Measurements from ENCODE around the gene CDK5RAP1. TPM values are rescaled to one million over a fixed set of nuclear protein-coding genes. Genes with fewer than 3 reads are reported as not detected.

The CDK5RAP1 gene
- total and polyA plus RNA-seq, 9 of the 15 experiments (the other 6 are each of a cell fraction or from before 2014, with no cell fraction given), result 41.6 to 127 (median 58.3) TPM

- TF ChIP-seq HNRNPLL (IDR thresholded peaks at IDR 0.05; ENCODE audit: low read depth, low read length, poor library complexity, severe bottlenecking) (no peak), POLR2AphosphoS5 (IDR thresholded peaks at IDR 0.05; ENCODE audit: control insufficient read depth, insufficient read depth, low read depth, low read length) (peak; percentile 76), ZNF324 (CRISPR knock-in tag; IDR thresholded peaks at IDR 0.05) (no peak), PHB2 (IDR thresholded peaks at IDR 0.05; ENCODE audit: low read depth) (peak; percentile 64; the same call in 1 of the 2 replicates), ZNF175 (CRISPR knock-in tag; IDR thresholded peaks at IDR 0.05; ENCODE audit: low read depth) (no peak), SIX5 (IDR thresholded peaks at IDR 0.05; ENCODE audit: borderline replicate concordance in 1 of 2, insufficient read depth in 1 of 2, low read depth in 1 of 2, low read length in 2 of 2) (no peak), CBFA2T3 (IDR thresholded peaks at IDR 0.05) (peak; percentile 94), NCOR1 (IDR thresholded peaks at IDR 0.05) (peak; percentile 92), TOE1 (IDR thresholded peaks at IDR 0.05; ENCODE audit: borderline replicate concordance) (peak; percentile 21; the same call in 1 of the 2 replicates), TOE1 (CRISPR knock-in tag; IDR thresholded peaks at IDR 0.05; ENCODE audit: borderline replicate concordance, low read depth) (no peak), NR2C1 (IDR thresholded peaks at IDR 0.05) (peak; percentile 61; the same call in 1 of the 2 replicates), NR2C1 (tag; IDR thresholded peaks at IDR 0.05) (peak; percentile 47), MXD1 (CRISPR knock-in tag; IDR thresholded peaks at IDR 0.05; ENCODE audit: borderline replicate concordance, poor library complexity, severe bottlenecking) (no peak)
- TF ChIP-seq, protein P1, sequence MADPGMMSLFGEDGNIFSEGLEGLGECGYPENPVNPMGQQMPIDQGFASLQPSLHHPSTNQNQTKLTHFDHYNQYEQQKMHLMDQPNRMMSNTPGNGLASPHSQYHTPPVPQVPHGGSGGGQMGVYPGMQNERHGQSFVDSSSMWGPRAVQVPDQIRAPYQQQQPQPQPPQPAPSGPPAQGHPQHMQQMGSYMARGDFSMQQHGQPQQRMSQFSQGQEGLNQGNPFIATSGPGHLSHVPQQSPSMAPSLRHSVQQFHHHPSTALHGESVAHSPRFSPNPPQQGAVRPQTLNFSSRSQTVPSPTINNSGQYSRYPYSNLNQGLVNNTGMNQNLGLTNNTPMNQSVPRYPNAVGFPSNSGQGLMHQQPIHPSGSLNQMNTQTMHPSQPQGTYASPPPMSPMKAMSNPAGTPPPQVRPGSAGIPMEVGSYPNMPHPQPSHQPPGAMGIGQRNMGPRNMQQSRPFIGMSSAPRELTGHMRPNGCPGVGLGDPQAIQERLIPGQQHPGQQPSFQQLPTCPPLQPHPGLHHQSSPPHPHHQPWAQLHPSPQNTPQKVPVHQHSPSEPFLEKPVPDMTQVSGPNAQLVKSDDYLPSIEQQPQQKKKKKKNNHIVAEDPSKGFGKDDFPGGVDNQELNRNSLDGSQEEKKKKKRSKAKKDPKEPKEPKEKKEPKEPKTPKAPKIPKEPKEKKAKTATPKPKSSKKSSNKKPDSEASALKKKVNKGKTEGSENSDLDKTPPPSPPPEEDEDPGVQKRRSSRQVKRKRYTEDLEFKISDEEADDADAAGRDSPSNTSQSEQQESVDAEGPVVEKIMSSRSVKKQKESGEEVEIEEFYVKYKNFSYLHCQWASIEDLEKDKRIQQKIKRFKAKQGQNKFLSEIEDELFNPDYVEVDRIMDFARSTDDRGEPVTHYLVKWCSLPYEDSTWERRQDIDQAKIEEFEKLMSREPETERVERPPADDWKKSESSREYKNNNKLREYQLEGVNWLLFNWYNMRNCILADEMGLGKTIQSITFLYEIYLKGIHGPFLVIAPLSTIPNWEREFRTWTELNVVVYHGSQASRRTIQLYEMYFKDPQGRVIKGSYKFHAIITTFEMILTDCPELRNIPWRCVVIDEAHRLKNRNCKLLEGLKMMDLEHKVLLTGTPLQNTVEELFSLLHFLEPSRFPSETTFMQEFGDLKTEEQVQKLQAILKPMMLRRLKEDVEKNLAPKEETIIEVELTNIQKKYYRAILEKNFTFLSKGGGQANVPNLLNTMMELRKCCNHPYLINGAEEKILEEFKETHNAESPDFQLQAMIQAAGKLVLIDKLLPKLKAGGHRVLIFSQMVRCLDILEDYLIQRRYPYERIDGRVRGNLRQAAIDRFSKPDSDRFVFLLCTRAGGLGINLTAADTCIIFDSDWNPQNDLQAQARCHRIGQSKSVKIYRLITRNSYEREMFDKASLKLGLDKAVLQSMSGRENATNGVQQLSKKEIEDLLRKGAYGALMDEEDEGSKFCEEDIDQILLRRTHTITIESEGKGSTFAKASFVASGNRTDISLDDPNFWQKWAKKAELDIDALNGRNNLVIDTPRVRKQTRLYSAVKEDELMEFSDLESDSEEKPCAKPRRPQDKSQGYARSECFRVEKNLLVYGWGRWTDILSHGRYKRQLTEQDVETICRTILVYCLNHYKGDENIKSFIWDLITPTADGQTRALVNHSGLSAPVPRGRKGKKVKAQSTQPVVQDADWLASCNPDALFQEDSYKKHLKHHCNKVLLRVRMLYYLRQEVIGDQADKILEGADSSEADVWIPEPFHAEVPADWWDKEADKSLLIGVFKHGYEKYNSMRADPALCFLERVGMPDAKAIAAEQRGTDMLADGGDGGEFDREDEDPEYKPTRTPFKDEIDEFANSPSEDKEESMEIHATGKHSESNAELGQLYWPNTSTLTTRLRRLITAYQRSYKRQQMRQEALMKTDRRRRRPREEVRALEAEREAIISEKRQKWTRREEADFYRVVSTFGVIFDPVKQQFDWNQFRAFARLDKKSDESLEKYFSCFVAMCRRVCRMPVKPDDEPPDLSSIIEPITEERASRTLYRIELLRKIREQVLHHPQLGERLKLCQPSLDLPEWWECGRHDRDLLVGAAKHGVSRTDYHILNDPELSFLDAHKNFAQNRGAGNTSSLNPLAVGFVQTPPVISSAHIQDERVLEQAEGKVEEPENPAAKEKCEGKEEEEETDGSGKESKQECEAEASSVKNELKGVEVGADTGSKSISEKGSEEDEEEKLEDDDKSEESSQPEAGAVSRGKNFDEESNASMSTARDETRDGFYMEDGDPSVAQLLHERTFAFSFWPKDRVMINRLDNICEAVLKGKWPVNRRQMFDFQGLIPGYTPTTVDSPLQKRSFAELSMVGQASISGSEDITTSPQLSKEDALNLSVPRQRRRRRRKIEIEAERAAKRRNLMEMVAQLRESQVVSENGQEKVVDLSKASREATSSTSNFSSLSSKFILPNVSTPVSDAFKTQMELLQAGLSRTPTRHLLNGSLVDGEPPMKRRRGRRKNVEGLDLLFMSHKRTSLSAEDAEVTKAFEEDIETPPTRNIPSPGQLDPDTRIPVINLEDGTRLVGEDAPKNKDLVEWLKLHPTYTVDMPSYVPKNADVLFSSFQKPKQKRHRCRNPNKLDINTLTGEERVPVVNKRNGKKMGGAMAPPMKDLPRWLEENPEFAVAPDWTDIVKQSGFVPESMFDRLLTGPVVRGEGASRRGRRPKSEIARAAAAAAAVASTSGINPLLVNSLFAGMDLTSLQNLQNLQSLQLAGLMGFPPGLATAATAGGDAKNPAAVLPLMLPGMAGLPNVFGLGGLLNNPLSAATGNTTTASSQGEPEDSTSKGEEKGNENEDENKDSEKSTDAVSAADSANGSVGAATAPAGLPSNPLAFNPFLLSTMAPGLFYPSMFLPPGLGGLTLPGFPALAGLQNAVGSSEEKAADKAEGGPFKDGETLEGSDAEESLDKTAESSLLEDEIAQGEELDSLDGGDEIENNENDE (IDR thresholded peaks at IDR 0.05; ENCODE audit: low read depth, low read length), result no peak
Measured at GRCh38 chr20:33339515-33340058, 61.7 kb downstream of the CDK5RAP1 start (continued).
